ENCODE results near the gene SLK.

- TF ChIP-seq EP300 (IDR thresholded peaks at IDR 0.05): no peak
- TF ChIP-seq POLR2A (IDR thresholded peaks at IDR 0.05): no peak
Observed at GRCh38 chr10:103982639-103983038, 15.7 kb downstream of the SLK start.
